ENCODE data around the gene CHPT1.
"Not testable (repeated sequence)": the region's sequence is repeated elsewhere in the genome, so short reads cannot be mapped to it uniquely, and the experiment has no call there.

The CHPT1 gene

GRCh38 chr12:101722392-101722791, 25.0 kb downstream of the CHPT1 start:
- DNase-seq (no peak), ATAC-seq (no peak)

DNA sequence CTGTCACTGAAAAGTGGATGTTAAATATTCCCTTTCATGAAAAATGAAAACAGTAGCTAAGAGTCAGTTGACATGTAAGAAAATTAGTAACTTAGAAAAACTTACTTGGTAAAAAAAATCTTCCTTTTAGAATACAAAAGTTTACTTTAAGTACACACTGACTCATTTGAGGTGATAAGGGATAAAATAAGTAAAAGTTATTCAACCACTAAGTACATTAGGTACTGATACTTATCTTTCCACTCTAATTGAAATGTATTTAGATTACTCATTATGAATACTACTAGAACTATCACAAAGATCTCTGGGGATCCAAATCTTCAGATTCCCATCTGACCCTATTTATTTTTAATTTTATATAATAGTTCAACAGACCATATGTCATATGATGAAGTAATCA, 29.7 kb downstream of the CHPT1 start:
- no peak for DNase-seq
- no peak for ATAC-seq

- no peak for ATAC-seq
Measured at GRCh38 chr12:101729842-101730241, 32.4 kb downstream of the CHPT1 start.

DNA sequence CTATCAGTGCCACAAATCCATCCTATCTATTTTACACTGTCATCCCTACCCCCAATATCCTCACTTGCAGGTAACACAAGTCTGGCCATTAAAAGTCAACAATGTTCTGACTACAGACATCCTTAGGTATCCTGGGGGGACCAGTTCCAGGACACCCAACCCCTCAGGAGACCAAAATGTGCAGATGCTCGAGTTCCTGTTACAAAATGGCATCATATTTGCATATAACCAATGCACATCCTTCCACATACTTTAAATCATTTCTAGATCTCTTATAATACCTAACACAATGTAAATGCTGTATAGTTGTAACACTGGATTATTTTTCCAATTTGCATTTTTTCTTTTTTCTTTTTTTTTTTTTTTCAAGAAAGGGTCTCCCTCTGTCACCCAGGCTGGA, 34.9 kb downstream of the CHPT1 start:
- ATAC-seq (no peak), DNase-seq (no peak)

More at GRCh38 chr12:101729842-101730241, 32.4 kb downstream of the CHPT1 start:
- DNase-seq, result no peak

GRCh38 chr12:101733166-101733565, 35.7 kb downstream of the CHPT1 start:
- ATAC-seq (no peak), DNase-seq (no peak)

GRCh38 chr12:101734482-101734881, 37.0 kb downstream of the CHPT1 start:
- not testable (repeated sequence) for DNase-seq, ATAC-seq

GRCh38 chr12:101737476-101737875, 40.0 kb downstream of the CHPT1 start:
- no peak for ATAC-seq
- no peak for DNase-seq

- DNase-seq (no peak), ATAC-seq (no peak)
Measured at GRCh38 chr12:101738920-101739665, 41.7 kb downstream of the CHPT1 start, which contains the start of gene SYCP3. SYCP3 (minus strand) TSS chr12:101739462; CDS start chr12:101737935, 1,527 bp downstream.

DNA sequence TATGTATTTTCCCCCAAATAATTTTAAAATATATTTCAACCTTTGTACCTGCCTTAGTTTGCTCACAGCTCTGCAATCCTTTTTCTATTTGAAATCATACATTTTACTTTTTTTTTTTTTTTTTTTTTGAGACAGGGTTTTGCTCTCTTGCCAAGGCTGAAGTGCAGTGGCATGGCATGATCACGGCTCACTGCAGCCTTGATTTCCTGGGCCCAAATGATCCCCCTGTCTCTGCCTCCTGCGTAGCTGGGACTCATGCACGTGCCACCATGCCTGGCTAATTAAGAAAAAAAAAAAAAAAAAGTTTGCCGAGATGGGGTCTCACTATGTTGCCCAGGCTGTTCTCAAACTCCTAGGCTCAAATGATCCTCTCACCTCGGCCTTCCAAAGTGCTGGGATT, 43.1 kb downstream of the CHPT1 start:
- no peak for DNase-seq
- no peak for ATAC-seq

GRCh38 chr12:101740980-101741379, 43.5 kb downstream of the CHPT1 start:
- DNase-seq, result no peak
- no peak for ATAC-seq

DNA sequence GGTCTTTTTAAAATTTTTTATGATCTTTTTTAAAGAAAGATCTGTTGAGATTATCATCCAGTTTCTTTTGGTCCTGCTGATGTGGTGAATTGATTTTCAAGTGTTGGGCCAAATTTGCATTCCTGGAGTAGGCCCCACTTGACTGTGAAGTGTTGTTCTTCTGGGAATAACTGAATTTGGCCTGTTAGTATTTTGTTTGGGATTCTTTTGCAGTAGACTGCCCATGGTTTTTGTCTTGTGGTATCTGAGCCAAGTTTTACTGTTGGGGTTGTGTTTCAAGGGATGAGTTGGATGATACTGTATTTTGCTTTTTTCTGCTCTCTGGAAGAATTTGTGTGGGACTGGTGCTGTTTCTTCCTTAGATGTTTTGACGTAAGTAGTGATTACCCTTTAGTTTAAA, 45.8 kb downstream of the CHPT1 start:
- DNase-seq, result no peak

GRCh38 chr12:101743724-101744472, 46.5 kb downstream of the CHPT1 start:
- peak; percentile 18 for DNase-seq

More for the DNA sequence above, 45.8 kb downstream of the CHPT1 start:
- no peak for ATAC-seq

DNA sequence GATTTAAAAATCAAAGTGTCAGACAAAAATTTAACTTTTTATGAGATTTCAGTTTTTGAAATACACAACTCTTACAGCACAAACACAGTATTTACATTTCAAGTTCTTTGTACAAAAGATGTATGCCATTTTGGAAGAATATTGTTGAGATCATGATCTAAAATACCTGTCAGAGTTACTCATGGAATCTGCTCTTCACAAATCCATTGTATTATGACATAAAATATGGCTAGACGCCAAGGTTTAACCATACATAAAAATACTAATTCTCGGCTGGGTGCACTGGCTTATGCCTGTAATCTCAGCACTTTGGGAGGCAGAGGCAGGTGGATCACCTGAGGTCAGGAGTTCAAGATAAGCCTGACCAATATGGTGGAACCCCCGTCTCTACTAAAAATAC, 48.0 kb downstream of the CHPT1 start:
- DNase-seq, result no peak
- no peak for ATAC-seq

More at GRCh38 chr12:101743724-101744472, 46.5 kb downstream of the CHPT1 start:
- ATAC-seq, result peak; percentile 43

DNA sequence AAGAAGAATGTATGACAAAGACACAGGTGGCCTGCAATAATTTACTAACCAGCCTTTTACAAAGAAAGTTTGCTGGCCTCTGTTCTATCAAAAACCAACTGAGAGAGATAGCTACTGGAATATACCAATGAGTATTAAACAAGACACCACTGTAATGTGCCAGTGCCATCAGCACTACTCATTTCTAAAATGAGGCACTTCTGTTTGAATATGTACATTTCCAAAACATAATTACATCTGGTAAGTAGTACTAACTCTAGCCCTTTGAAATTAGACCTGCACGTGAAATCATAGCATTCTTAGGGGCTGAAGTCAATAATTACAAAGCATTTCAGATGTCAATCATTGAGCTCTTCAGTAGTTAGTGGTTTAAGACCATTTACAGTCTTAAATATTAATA, 48.8 kb downstream of the CHPT1 start:
- DNase-seq (no peak), ATAC-seq (no peak)

GRCh38 chr12:101746661-101747060, 49.2 kb downstream of the CHPT1 start:
- ATAC-seq (no peak), DNase-seq (no peak)

DNA sequence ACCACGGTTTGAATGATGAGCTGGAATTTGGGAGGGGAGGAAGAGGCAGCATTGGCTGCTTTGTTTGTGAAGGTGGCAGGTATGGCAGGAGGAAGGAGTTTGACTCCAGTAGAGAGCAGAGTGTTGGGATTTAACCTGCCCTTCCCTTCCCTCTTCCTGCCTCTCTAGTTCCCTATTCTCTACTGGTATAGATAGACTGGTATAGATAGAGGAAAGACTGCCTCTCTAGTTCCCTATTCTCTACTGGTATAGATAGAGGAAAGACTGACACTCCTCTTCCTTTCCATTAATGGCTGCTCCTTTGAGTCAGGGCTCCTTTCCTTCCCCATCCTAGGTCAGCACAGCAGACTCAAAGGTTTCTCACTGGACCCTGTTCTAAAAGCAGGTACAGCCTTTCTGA, 50.3 kb downstream of the CHPT1 start:
- ATAC-seq, result no peak

GRCh38 chr12:101748907-101749306, 51.5 kb downstream of the CHPT1 start:
- DNase-seq, result no peak

More for the DNA sequence above, 50.3 kb downstream of the CHPT1 start:
- DNase-seq, result no peak

DNA sequence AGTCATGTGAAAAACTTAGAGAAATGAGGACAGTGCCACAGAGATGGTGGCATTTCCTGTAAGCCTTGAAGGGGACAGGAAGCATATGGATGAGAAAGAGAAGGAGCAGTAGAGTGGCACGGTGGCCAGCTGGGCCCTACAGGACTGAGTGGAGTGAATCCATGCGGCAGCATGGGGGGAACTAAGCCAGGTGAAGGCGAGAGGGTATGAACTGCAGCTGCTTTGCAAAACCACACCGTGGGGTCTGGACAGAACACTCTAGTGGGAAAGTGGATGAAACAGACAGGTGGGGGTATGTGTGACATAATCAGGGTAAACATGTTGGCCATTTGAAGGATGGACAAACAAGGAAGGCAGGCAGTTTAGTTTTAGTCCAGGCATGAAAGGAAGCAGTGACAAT, 52.2 kb downstream of the CHPT1 start:
- no peak for ATAC-seq

More at GRCh38 chr12:101748907-101749306, 51.5 kb downstream of the CHPT1 start:
- no peak for ATAC-seq

GRCh38 chr12:101750152-101750551, 52.7 kb downstream of the CHPT1 start:
- ATAC-seq (no peak), DNase-seq (no peak)

More for the DNA sequence above, 52.2 kb downstream of the CHPT1 start:
- DNase-seq, result no peak

DNA sequence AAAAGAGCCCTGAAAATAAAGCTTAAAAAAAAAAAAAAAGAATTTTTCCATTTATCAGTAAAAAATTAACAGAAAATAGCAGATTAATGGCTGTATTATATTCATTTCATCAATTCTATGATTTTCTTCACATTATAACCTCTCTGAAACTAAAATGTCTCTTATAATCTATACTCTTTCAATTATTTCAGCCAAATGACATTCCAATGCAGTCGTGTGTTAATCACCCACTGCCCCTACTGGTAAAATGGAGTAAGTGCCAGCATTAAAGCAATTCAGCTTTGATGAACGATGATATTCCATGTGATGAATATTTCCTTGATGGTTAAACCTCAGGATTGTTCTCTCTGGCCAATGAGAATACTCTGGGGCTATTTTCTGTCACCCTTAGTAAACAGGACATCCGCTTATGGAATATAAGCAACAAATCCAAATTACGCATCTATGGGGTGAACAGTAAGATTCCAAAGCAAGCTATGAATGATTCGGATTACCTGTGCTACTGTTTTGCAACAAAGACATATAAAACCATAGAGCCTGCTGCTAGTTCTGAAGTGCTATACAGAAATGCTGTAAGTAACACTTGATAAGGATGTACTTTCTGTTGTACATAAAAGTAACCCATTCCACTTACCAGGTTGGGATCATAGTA, 62.1 kb downstream of the CHPT1 start:
- no peak for ATAC-seq
- no peak for DNase-seq

DNA sequence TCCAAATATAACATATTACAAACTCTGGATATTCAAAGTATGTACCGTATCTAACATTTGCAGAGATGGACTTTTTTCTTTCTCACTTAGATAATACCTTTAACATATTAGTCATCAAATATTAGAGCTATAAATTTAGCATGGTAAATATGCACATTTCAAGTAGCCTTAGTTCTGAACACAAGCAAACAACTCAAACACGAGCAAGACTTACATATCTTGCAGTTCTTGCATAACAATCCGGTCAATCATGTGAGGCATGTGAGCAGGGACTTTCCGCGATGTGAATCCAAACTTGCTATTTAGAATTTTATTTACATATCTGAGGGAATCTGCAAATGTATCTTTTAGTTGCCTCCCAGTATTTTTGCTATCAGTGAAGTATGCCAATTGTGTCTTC, 63.9 kb downstream of the CHPT1 start:
- DNase-seq, result no peak
- ATAC-seq, result no peak

GRCh38 chr12:101761781-101762180, 64.3 kb downstream of the CHPT1 start:
- no peak for DNase-seq
- no peak for ATAC-seq
